Colonic mucosa (tissue), 4 donors: ENCODE data around the gene ADGRB2. TPM values are rescaled to one million over a fixed set of nuclear protein-coding genes. Genes with fewer than 3 reads are reported as not detected.
A peak's percentile ranks its signal among the peaks of the same experiment; 100 is the strongest.

Experiments
- DNase-seq: peaks from one replicate; pipeline ENCODE4 v3.0.0-alpha.2; 2020
- H3K27ac ChIP-seq: fragments of 200-600 bp; one replicate; pipeline ENCODE4 v1.8.0; 2021
- H3K27me3 ChIP-seq: fragments of 200-600 bp; one replicate; pipeline ENCODE4 v1.8.0; 2021
- H3K36me3 ChIP-seq: fragments of 200-600 bp; one replicate; pipeline ENCODE4 v1.8.0; 2021
- H3K4me1 ChIP-seq: fragments of 200-600 bp; one replicate; pipeline ENCODE4 v1.8.0; 2021; ENCODE audit warnings: mild to moderate bottlenecking
- H3K4me3 ChIP-seq: fragments of 200-600 bp; one replicate; pipeline ENCODE4 v1.8.0; 2021
- H3K9ac ChIP-seq, 2 donors: one replicate each; pipeline ENCODE4 v1.7.0; 2013; ENCODE audit warnings: control low read depth in 2 of 2, low read depth in 2 of 2, low read length in 2 of 2
- H3K9me3 ChIP-seq: fragments of 200-600 bp; one replicate; pipeline ENCODE4 v1.8.0; 2021
- CTCF ChIP-seq: fragments of 200-600 bp; IDR thresholded peaks from one replicate; pipeline ENCODE4 v1.8.0; 2022; ENCODE audit warnings: antibody characterized with exemption, mild to moderate bottlenecking
- intact Hi-C: fragments of 100-400 bp; cut with DNase I; formaldehyde crosslinking; loops from one replicate; pipeline ENCODE4 v1.14.1; 2022
- total RNA-seq, 2 donors: library from RNA; stranded (reverse); fragmentation: NEBNext Ultra II Directional in 1 of 2; extraction: Animal tissue kit (Norgen Biotek cat#: 25700) in 1 of 2; gene quantifications; one replicate each; pipeline ENCODE4 v1.2.1, GENCODE V29; 2021
- donor health status: healthy.
- donor health status: DM: no; HTN: no; CAD: no.
- donor health status: DM: no; HTN: no; CAD: no.

Gene ADGRB2
- total RNA-seq, 2 donors from 2014 or later: 0.59 to 1.6 TPM

- DNase-seq: no peak
- Histone ChIP-seq H3K4me1 (peaks cover 6% of the 10 kb centered on the region), H3K4me3 (no peak overlapping the region), H3K9ac (no peak overlapping the region), H3K36me3 (no peaks in the 10 kb centered on the region), H3K27ac (no peak overlapping the region), H3K9me3 (no peaks in the 10 kb centered on the region), H3K27me3 (peaks cover 35% of the 10 kb centered on the region)
- no peak for TF ChIP-seq CTCF
- intact Hi-C loops: no loop called here
These were observed 1.4 kb upstream of the ADGRB2 start for GRCh38 chr1:31765516-31765915.

- no peak for DNase-seq
- Histone ChIP-seq H3K9me3 (no peaks in the 10 kb centered on the region), H3K4me1 (peaks cover 7% of the 10 kb centered on the region), H3K27me3 (peaks cover 38% of the 10 kb centered on the region), H3K36me3 (no peaks in the 10 kb centered on the region), H3K27ac (no peak overlapping the region), H3K4me3 (no peak overlapping the region), H3K9ac (no peak overlapping the region)
- no peak for TF ChIP-seq CTCF
- intact Hi-C loops: no loop called here
These were observed 914 bp upstream of the ADGRB2 start for GRCh38 chr1:31765041-31765467.

- Histone ChIP-seq H3K4me3 (peak overlapping the region; percentile 38), H3K27ac (no peak overlapping the region)
These were observed 349 bp downstream of the ADGRB2 start for GRCh38 chr1:31763671-31764311.

GRCh38 chr1:31762726-31763670 lies 1.1 kb downstream of the ADGRB2 start:
- H3K4me3 ChIP-seq: peak overlapping the region; percentile 38
- TF ChIP-seq CTCF: peak; percentile 45
- H3K9ac ChIP-seq: no peak overlapping the region
- H3K27ac ChIP-seq: no peak overlapping the region
- intact Hi-C loops: no loop called here
- no peaks in the 10 kb centered on the region for H3K36me3 ChIP-seq
- peaks cover 38% of the 10 kb centered on the region for H3K27me3 ChIP-seq
- peak; percentile 56 for DNase-seq
- H3K9me3 ChIP-seq: no peaks in the 10 kb centered on the region
- peaks cover 7% of the 10 kb centered on the region for H3K4me1 ChIP-seq

More at GRCh38 chr1:31763671-31764311, 349 bp downstream of the ADGRB2 start:
- H3K36me3 ChIP-seq: no peaks in the 10 kb centered on the region
- H3K9ac ChIP-seq: peak overlapping the region in 1 of 2 donors; percentile 58
- DNase-seq: no peak
- peaks cover 7% of the 10 kb centered on the region for H3K4me1 ChIP-seq
- H3K27me3 ChIP-seq: peaks cover 38% of the 10 kb centered on the region
- no peaks in the 10 kb centered on the region for H3K9me3 ChIP-seq
- intact Hi-C loops: no loop called here
- no peak for TF ChIP-seq CTCF

DNA sequence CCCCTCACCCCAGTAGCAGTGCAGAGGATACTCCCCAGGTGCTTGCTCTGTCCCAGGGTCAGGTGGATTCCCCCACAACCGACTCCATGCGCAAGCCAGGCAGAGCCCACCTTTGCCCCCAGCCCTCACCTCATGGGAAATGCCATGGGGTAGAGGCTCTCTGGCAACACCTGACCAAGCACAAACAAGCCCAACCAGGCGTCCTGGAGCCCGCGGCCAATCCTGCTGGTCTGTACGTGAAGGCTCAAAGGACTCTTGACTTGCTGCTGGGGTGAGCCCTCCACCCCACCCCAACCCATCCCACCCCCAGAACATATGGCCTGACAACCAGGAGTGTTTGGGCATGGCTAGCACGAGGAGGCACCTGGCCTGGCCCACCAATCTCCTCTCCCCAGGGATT lies 1.8 kb downstream of the ADGRB2 start:
- Histone ChIP-seq H3K27me3 (peaks cover 38% of the 10 kb centered on the region), H3K36me3 (no peaks in the 10 kb centered on the region), H3K27ac (no peak overlapping the region), H3K4me1 (peaks cover 7% of the 10 kb centered on the region), H3K4me3 (no peak overlapping the region), H3K9ac (no peak overlapping the region), H3K9me3 (no peaks in the 10 kb centered on the region)
- no peak for TF ChIP-seq CTCF
- intact Hi-C loops: no loop called here
- no peak for DNase-seq
